HL-60 (cell line): ENCODE measurements around the gene ITSN1.

ENCODE experiments used
- GABPA ChIP-seq: IDR thresholded peaks from 2 replicates; pipeline ENCODE4 v1.6.1; 2012; ENCODE audit warnings: low read depth
- POLR2AphosphoS5 ChIP-seq: IDR thresholded peaks from 2 replicates; pipeline ENCODE4 v1.6.1; 2012; ENCODE audit warnings: low read depth
- TF ChIP-seq, protein P1 (sequence below): IDR thresholded peaks from one replicate; pipeline ENCODE4 v1.5.1; 2011; ENCODE audit warnings: low read length, control low read depth, inconsistent platforms; ENCODE audit not compliant: insufficient read depth
- TF ChIP-seq, protein P2 (sequence below): IDR thresholded peaks from 2 replicates; pipeline ENCODE4 v1.6.1; 2012; ENCODE audit warnings: low read depth; ENCODE audit not compliant: insufficient replicate concordance

DNA sequence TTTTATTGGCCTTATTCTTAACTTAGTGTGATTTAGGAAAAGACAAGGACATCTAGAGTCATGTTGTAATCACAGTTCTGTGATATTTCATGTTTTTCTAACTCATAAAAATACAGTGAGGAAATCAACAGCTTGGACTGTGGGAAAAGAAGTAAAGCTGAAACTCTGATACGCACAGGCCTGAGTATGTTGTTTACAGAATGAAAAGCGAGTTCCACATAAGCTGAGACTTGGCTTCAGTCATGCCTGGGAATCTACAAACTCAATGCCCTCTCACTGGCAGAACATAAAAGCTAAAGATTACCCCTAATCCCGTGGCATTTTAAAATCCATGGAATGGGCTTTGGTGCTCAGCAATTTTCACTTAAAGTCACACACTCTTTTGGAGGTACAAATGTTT lies 296.9 kb downstream of the ITSN1 start:
- TF ChIP-seq, protein P1, sequence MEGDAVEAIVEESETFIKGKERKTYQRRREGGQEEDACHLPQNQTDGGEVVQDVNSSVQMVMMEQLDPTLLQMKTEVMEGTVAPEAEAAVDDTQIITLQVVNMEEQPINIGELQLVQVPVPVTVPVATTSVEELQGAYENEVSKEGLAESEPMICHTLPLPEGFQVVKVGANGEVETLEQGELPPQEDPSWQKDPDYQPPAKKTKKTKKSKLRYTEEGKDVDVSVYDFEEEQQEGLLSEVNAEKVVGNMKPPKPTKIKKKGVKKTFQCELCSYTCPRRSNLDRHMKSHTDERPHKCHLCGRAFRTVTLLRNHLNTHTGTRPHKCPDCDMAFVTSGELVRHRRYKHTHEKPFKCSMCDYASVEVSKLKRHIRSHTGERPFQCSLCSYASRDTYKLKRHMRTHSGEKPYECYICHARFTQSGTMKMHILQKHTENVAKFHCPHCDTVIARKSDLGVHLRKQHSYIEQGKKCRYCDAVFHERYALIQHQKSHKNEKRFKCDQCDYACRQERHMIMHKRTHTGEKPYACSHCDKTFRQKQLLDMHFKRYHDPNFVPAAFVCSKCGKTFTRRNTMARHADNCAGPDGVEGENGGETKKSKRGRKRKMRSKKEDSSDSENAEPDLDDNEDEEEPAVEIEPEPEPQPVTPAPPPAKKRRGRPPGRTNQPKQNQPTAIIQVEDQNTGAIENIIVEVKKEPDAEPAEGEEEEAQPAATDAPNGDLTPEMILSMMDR: no peak
- no peak for TF ChIP-seq POLR2AphosphoS5
- TF ChIP-seq, protein P2, sequence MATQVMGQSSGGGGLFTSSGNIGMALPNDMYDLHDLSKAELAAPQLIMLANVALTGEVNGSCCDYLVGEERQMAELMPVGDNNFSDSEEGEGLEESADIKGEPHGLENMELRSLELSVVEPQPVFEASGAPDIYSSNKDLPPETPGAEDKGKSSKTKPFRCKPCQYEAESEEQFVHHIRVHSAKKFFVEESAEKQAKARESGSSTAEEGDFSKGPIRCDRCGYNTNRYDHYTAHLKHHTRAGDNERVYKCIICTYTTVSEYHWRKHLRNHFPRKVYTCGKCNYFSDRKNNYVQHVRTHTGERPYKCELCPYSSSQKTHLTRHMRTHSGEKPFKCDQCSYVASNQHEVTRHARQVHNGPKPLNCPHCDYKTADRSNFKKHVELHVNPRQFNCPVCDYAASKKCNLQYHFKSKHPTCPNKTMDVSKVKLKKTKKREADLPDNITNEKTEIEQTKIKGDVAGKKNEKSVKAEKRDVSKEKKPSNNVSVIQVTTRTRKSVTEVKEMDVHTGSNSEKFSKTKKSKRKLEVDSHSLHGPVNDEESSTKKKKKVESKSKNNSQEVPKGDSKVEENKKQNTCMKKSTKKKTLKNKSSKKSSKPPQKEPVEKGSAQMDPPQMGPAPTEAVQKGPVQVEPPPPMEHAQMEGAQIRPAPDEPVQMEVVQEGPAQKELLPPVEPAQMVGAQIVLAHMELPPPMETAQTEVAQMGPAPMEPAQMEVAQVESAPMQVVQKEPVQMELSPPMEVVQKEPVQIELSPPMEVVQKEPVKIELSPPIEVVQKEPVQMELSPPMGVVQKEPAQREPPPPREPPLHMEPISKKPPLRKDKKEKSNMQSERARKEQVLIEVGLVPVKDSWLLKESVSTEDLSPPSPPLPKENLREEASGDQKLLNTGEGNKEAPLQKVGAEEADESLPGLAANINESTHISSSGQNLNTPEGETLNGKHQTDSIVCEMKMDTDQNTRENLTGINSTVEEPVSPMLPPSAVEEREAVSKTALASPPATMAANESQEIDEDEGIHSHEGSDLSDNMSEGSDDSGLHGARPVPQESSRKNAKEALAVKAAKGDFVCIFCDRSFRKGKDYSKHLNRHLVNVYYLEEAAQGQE: no peak
- no peak for TF ChIP-seq GABPA
